Measurements from ENCODE around the gene PRKD2. TPM values are rescaled to one million over a fixed set of nuclear protein-coding genes. Genes with fewer than 3 reads are reported as not detected.
"Not testable (repeated sequence)": the region's sequence is repeated elsewhere in the genome, so short reads cannot be mapped to it uniquely, and the experiment has no call there.

The PRKD2 gene
- total RNA-seq, 1 experiment from 2014 or later = 17.3 TPM

DNA sequence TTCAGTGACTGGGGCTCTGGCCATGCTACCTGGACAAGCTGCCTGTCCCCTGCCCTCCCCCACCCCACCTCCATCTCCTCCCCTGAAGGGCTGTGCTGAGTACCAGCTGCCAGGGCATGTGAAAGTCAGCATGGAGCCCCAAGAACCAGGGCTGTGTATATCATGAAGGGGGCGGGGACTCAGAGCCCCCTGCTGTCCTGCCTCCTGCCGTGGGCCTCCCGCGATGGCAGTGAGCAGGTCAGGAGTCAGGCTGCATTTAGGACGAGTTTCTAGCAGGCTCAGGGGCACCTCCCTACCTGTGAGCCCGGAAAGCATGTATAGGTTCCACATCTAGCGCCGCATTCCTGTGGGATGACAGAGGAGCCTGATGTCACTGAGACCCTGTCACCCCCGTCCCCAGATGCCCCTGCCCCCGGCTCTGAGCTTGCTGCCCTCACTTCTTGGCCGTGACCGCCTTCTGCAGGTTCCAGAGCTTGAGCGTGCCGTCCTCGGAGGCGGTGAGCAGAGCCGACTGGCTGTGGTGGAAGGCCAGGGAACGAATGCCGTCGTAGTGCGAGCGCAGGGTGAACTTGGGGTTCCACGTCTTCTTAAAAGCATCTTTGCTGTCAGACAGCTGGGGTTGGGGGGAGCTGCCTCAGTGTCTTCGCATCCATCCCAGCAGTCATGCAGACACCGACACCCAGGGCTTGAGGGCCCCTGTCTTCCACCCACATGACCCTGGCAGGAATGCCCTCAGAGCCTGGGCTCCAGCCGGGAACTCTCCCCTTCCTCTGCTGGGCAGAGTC, 8.3 kb upstream of the PRKD2 start:
- no peak for DNase-seq (ENCODE audit: low read depth)

DNA sequence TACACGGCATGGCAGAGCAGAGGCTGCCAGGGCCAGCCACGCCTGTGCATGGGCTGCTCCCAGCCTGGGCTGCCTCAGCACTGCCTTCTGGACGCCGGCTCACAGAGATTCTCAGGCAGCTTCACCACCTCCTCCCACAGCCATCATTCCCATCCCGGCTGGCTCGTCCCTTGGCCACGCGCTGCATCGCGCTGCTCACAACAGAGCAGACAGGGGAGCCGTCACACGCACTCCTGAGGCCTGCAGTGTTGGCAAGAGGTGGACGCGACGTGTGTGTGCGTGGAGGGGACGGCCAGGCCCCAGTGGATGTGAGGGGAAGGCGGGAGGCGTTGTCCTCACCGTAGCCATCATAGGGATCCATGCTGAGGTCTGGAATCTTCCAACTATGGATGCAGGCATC, 7.6 kb upstream of the PRKD2 start:
- no peak for DNase-seq (ENCODE audit: low read depth)

DNA sequence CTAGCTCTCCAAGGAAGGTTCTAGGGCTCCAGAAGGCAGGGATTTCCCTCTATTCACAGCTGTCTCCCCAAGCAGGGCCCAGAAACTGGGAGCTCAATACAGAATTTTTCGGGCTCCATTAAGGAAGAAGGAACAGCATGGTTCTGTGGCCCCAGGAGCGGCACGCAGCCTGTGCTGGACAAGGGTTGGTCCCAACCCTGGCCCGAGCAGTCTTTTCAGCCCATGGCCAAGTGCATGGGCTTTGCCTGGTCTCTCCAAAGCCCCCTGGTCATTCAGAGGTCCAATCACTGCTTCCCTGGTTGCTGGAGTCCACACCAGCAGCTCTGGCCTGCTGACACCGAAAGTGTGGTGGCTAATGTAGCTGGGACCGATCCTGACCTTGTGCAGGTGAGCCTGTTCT, 6.6 kb upstream of the PRKD2 start:
- DNase-seq (ENCODE audit: low read depth) = no peak

DNA sequence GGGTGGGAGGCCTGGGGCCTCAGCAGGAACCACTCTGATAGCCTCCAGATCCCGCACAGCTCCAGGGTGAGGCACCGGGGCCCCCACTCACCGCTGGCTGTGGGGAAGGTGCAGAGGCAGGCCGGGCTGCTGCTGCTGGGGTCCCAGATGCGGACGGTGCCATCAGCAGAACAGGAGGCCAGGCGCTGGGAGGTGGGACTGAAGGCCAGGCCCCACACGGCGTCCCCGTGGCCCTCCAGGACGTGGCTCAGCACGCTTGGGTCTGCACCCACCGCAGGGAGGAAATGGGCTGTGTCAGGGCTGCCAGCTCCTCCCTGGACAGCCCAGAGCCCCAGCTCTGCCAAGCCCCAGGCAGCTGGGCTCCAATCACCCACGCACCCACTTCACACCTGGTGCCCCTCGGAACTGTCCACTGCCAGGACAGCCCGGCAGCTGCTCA, 6.1 kb upstream of the PRKD2 start:
- DNase-seq (ENCODE audit: low read depth) = no peak

DNA sequence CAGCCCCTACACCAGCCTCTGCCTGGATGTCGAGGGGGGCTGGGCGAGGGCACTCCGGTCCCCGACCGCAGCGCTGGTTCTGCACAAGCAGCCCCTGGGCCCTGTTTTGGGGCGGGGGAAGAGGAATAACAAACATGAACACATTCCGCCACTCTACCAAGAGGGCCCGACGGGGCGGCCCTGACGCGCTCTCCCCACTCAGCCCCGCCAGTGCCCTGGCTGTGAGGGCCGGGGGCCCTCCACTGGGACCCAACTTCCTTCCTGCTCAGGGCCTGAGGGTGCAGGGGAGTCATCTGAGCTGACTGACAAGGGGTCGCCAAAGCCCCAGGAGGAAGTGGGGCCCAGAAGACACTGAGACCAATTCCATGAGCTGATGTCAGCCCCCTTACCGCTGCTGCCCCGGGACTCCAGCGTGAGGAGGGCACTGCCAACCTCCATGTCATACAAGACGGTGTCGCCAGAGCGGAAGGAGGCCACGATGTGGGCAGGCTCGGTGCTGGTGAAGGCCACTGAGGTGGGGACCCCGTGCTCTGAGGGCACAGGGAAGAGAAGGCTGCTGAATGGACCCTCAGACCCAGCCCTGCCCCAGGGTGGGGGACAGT, 5.6 kb upstream of the PRKD2 start:
- DNase-seq (ENCODE audit: low read depth) = no peak

DNA sequence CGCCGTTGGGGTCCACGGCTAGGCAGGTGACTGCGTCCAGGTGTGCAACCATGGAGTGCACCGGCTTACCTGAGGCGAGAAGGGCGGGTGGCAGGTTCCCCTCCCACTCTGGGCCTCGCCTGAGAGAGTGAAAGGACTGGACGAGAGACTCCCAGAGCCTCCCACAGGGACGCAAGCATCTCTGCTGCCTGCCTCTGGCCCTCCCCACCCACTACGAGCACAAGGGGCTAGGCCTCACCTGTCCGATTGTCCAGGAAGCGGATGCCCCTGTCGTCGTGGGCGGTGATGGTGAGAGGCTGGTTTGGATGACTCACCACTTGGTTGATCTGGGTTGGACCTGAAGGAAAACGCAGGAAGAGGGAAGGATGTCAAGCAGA, 5.1 kb upstream of the PRKD2 start:
- no peak for DNase-seq (ENCODE audit: low read depth)

DNA sequence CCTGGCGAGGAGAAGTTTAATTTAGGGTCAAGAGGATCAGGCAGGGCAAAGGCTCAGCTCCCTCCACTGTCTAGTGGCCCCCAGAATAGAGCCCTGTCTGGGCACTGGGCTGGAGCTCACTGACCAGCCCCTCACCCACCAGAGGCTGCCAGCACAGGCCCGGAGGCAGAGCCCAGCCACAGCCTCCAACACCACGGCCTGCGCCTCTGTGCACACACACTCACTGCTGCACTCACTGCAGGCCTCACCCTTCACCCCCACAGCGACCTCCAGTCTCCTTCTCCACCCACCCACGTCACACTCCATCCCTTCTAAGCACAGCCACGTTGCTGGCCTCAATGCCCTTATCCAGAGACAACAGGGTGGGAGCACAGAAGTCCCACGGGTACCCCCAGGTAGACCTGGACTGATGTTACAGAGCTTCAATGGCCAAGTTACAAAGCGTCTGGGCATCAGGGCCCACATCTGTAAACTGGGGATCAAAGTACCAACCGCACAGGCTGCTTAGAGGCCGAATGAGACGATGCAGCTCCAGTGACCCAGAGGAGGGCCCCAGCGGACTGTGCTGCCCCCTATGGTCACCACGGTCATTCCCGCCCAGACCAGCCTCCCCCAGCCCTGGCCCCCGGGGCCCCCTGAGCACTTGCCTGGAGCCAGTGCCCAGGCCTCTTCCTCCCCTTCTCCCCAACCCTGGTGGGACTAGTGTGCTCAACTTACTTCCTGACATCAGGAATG, 4.5 kb upstream of the PRKD2 start:
- DNase-seq (ENCODE audit: low read depth) = no peak

DNA sequence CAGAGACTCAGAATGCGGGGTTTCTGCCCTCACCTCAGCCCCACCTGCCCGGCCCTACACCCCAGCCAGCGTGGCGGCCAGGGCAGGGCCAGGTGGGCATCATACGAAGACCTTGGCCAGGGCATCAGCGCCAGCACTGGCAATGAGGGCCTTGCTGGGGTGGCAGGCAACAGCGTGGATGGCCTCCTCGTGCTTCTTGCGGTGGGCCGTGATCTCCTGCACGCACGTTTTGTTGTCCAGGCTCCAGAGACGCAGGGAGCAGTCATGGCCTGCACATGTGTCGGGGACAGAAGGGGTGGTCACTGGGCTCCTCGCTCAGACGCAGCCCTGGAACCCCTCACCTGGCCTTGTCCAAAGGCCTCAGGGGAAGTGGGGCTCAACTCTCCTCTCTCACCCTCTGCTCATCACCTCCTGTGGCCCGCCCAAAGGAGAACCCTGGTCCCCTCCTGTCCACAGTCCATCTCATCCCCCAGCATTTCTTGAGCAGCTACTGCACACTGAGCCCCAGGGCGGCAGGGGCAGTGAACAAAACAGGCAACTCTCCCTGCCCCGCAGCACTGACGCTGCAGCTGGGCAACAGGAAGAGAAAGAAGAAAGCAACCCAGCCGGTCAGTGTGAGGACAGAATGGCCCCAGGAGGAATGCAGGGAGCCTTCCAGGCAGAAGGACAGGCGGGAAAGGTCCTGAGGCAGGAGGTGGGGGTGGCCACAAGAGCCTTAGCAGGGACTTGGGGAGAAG, 3.8 kb upstream of the PRKD2 start:
- no peak for DNase-seq (ENCODE audit: low read depth)

DNA sequence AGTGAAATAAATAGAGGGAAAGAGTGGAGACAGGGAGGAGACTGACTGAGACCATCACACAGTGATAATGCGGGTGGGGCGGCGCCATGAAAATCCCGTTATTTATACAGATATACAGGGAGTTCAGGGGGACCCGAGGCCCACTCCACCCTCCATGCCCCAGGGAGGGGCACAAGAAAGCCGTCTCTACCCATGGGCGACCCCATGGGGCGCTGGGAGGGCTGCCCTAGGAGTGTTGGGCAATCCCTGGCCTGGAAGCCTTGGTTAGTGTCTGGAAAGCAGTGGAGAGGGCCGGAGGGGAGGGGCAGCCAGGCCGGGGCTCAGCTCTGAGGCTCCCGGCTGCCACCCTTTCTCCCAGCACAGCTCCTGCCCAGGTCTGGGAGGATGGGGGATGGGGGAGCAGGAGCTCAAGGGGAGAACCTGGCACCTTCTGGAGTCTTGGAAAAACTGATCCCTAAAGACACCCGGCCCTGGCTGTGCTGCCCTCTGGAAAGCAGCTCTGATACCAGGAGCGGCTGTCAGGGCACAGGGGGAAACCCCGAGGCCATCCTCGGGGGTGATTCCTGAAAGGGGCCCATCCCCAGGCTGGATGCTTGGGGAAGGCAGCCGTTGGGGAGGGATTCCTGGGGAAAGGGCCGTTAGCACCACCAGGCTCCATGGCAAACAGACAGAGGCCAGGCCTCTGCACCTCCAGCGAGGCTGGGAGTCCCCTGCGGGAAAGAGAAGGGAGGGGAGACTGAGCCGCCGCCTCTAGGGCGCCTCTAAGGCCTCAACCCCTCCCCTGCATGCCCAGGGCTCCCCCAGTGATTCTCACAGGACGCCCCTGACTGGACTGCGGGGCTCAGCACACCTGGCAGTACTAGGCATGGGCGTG, 3.0 kb upstream of the PRKD2 start:
- no peak for DNase-seq (ENCODE audit: low read depth)

DNA sequence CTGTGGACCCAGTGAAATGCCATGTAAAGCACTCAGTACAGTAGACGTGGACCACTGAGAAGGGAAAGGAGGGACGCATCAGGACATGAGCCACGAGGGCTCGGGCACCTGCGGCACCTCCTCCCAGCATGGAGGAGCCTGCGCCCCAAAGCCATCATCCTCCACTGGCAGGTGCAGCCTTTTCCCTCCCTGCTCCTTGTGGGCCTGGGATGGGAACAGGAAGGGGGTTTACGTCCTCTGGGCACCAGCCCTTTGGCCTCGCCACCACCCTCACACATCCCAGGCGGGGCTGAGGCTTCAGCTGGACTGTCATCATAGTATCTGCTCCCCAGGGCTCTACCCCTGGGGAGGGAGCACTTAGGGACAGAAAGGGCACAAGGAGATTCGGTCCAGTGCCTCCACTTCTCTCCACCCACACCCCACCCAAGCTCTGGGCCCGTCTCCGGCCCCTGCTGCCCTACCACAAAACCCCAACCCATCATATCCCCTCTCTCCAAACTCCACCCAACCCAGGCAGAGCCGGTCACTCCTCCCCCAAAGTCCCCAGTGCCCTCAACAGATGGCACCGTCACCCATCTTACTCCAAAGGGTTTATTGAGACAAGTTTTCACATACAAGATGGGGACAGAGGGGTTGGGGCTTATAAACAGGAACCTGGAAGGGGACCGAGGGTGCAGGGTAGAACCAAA, 2.2 kb upstream of the PRKD2 start:
- DNase-seq (ENCODE audit: low read depth) = no peak

DNA sequence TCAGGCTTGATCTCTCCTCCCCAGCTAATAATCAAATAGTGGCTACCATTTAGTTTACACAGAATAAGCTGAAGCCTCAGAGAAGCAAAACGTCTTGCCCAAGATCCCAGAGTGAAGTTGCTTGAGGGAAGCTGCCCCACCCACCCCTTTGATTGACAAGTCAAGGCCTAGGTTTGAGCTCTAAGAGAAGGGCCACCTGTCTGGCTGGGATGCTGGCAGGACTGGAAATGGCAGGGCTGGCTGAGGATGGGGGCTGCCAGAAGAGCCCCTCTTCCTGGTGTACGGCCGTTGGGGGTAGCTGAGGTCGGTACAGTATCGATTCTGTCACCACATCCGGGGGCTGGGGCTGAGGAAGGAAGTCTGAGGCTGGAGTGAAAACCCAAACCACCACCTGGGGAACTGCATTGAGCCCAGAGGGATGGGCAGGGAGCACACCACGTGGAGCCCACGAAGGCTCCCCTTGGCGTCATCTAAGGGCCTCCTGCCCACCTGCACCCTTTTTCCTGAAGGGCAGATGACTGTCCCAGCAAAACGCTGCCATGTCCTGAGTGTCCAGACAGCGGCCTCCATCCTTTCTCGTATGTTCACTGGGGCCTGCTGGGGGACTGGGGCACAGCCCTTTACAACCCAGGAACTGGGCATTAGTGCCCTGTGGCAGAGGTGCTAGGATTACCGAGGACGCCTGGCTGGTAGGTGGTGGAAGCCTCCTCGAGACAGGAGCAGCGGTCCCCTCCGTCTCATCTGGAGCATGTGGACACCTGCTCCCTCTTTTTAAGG, 1.4 kb upstream of the PRKD2 start:
- DNase-seq (ENCODE audit: low read depth) = no peak

DNA sequence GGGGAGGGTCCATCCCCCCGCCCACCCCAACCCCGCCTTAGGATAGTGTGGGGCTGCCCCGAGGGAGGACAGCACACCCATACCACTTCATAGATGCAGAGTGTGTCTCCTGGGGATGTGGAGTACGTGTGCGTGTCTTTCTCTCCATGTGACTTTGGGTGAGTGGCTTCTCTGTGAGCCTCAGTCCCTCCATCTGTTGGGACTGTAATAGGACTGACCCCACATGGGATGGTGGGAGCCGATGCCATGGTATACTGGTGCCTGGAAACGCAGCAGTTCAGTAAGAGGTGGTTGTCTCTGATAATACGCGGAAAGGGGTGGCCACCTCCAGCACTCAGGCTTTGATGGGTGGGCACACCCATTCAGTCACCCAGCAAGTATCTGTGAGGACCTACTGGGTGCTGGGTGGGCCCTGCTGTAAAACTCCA, 816 bp upstream of the PRKD2 start:
- DNase-seq (ENCODE audit: low read depth) = no peak

DNA sequence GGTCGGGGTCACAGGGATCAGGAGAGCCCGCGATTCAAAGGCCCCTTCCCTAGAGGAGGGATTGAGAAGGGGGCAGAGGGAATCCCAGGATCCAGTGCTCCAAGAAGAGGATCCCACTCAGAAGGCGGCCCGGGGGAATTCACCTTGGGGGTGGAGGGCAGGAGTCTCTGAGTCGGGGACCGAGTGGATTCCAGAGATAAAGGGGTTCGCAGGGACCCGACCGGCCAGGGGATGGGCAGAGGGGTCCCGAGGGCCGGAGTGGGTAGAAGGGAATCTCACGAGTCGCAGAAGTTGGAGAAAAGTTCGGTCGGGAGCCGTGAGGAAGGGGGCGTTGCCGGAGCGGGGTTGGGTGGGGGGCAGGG, 261 bp downstream of the PRKD2 start:
- no peak for DNase-seq (ENCODE audit: low read depth)

DNA sequence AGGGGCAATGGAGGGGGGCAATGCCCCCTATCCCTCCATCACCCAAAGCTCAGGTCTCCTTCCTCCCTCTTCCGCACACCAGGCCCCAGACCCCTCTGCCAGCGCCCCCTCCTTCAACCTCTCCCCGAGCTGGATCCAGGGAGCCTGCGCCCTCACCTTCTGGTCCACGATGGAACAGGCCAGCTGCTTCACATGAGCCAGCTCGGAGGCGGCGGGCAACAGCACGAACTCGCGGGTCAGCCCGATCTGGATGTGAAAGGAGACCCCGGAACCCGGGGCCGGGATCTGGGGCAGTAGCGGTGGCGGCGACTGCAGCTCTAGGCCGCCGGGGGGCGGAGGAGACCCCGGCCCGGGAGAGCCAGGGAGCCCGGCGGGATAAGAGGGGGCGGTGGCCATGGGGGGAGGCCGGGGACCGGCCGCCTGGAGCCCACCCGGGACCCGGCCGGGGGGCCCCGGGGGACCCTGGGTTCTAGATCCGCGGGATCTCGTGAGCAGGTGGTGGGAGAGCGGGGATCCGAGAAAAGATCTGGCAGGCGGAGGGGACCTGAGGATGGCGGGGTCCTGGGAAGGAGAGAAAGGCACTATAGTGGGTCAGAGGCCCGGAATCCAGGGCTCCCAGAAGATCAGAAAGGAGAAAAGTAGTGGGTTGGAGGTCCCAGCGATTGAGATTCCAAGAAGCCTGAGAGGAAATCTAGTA, 791 bp downstream of the PRKD2 start:
- DNase-seq (ENCODE audit: low read depth) = no peak

DNA sequence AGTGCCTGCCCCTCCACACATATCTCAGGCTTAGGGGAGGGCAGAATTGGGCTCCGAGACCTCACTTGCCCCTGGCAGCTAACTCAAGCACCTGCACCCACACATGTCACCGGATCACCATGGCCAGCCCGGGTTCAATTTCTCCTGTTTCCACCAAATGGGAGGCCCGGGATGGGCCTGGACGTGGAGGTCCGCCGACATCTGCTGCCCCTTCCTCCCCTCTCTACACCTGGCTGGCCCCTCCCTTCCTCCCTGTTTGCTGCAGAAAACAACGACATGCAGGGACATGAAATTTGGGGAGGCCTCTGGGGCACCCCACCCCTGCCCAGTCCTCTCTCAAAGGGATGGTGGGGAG, 1.3 kb downstream of the PRKD2 start:
- no peak for DNase-seq (ENCODE audit: low read depth)

DNA sequence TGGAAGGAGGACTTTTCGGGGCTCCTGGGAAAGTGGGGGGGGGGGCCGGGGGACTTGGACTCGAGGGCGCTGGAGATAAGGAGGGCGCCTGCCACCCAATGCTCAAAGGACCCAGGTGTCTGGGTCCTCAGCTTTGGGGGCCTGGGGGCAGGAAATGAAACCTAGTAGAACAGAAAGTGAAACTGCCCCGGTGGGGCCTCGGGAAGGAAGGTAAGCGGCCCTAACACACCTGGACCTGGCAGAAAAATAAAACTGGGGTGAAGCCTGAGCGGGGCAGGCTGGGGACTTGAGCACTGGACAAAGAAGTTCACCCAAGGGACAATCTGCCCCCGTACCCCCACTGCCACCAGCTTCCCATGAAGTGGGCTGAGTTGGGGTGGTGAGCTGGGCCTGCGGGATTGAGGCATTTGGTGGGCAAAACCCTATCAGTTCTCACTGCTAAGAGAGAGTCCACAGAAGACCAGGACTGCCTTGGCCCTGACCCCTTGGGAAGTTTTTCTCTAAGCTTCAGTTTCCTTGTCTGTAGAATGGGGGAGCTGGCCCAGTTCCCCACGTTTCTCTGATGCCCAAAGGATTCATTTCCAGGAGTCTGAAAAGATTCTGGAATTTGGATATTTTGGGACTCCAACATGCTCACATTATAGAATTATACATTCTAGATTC, 2.3 kb downstream of the PRKD2 start:
- no peak for DNase-seq (ENCODE audit: low read depth)

DNA sequence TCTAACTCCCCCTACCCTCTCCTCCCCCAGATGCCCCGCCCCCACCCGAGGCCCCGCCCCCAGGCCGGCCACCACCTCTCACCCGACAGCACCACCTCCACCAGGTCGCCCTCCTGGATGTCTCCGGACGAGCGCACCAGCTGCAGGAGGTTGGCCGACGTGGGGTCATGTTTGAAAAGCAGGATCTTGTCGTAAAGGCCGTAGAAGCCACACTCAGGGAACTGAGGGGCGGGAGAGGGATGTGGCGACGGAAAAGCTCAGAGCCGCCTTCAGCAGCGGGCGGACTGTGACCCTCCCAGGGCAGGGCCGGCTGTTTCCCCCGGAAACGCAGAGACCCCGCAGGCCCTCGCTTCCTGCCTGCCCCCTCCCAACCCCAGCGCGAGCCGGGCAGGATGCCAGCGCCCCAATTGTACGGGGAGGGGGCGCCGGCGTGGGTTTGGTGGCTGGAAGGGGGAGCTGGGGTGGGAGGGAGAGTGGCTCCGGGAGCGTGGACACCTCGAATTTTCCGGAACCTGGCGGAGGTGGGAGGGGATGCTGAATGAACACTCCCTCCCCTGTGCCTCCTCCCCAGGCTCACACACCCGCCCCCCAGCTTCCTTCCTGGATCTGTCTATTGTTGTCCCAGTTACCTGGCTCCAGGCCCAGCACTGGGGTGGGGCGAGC, 3.0 kb downstream of the PRKD2 start:
- DNase-seq (ENCODE audit: low read depth) = peak; percentile 71

DNA sequence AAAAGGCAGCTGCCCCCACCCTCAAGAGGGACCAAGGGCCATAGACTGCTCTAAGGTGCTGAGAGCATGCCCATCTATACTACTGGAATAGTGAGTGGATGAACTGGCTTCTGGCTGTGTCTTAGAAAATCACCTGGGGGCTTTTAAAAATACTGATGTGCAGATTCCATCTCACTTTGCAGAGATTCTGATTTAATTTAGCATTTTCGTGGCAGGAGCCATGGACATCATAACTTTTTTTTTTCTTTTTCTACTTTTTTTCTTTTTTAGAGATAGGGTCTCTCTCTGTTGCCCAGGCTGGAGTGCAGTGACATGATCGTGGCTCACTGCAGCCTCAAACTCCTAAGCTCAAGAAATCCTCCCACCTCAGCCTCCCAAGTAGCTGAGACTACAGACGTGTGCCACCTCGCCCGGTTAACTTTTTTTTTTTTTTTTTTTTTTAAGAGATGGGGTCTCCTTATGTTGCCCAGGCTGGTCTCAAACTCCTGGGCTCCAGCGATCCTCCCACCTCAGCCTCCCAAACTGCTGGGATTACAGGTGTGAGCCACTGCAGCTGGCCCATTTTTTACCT, 4.1 kb downstream of the PRKD2 start:
- not testable (repeated sequence) for DNase-seq (ENCODE audit: low read depth)
